GM10847 (cell line): ENCODE results near the gene TOX3.

ENCODE experiments used
- POLR2A ChIP-seq: IDR thresholded peaks from 2 replicates; pipeline ENCODE4 v1.6.1; 2011; ENCODE audit not compliant: insufficient read length; ENCODE audit errors: extremely low read depth

The TOX3 gene

GRCh38 chr16:52463904-52464303 lies 83.0 kb downstream of the TOX3 start:
- TF ChIP-seq POLR2A, result no peak

GRCh38 chr16:52462816-52463215 lies 84.1 kb downstream of the TOX3 start:
- no peak for TF ChIP-seq POLR2A

- no peak for TF ChIP-seq POLR2A
Measured at GRCh38 chr16:52460639-52461178, 86.2 kb downstream of the TOX3 start.

GRCh38 chr16:52456368-52456767 lies 90.6 kb downstream of the TOX3 start:
- no peak for TF ChIP-seq POLR2A

GRCh38 chr16:52455549-52456277 lies 91.2 kb downstream of the TOX3 start:
- no peak for TF ChIP-seq POLR2A

- no peak for TF ChIP-seq POLR2A
Measured at GRCh38 chr16:52453644-52454043, 93.3 kb downstream of the TOX3 start.

GRCh38 chr16:52451971-52452421 lies 94.9 kb downstream of the TOX3 start:
- TF ChIP-seq POLR2A, result no peak

- no peak for TF ChIP-seq POLR2A
Measured at GRCh38 chr16:52450916-52451315, 96.0 kb downstream of the TOX3 start.

GRCh38 chr16:52450241-52450640 lies 96.7 kb downstream of the TOX3 start:
- no peak for TF ChIP-seq POLR2A

GRCh38 chr16:52446080-52446479 lies 100.9 kb downstream of the TOX3 start:
- no peak for TF ChIP-seq POLR2A

- TF ChIP-seq POLR2A, result no peak
Measured at GRCh38 chr16:52441886-52442285, 105.1 kb downstream of the TOX3 start.

GRCh38 chr16:52440248-52440647 lies 106.7 kb downstream of the TOX3 start:
- no peak for TF ChIP-seq POLR2A

GRCh38 chr16:52439750-52440149 lies 107.2 kb downstream of the TOX3 start:
- no peak for TF ChIP-seq POLR2A

GRCh38 chr16:52439171-52439701 lies 107.7 kb downstream of the TOX3 start:
- no peak for TF ChIP-seq POLR2A

GRCh38 chr16:52437277-52437670 lies 109.7 kb downstream of the TOX3 start:
- TF ChIP-seq POLR2A, result no peak
